Naive B cell (primary cell): ENCODE measurements around the gene KCNAB2. TPM values are rescaled to one million over a fixed set of nuclear protein-coding genes. Genes with fewer than 3 reads are reported as not detected.

Experiments
- ATAC-seq, 2 donors: fragments of 150-1000 bp; cut with Tn5 transposase; 2 replicates each; pipeline ENCODE4 v1.10.0; 2021; ENCODE audit warnings: low read depth in 2 of 2, mild to moderate bottlenecking in 2 of 2, moderate library complexity in 2 of 2
- DNase-seq: peaks from one replicate; pipeline ENCODE4 v3.0.0; 2022
- H3K27ac Mint-ChIP-seq, 6 donors: one replicate each; pipeline ENCODE4 v1.8.0; 2020 to 2022; ENCODE audit warnings: mild to moderate bottlenecking in 6 of 6, mixed read lengths in 6 of 6, moderate library complexity in 5 of 6, inconsistent platforms in 2 of 6
- H3K27me3 Mint-ChIP-seq, 3 donors: one replicate each; pipeline ENCODE4 v1.8.0; 2021 to 2022; ENCODE audit warnings: mixed read lengths in 3 of 3, mild to moderate bottlenecking in 1 of 3
- H3K36me3 Mint-ChIP-seq, 2 donors: one replicate each; pipeline ENCODE4 v1.8.0; 2020 to 2022; ENCODE audit warnings: mixed read lengths in 2 of 2, inconsistent platforms in 1 of 2, mild to moderate bottlenecking in 1 of 2
- H3K4me1 Mint-ChIP-seq, 3 donors: one replicate each; pipeline ENCODE4 v1.8.0; 2020 to 2022; ENCODE audit warnings: mixed read lengths in 3 of 3, inconsistent platforms in 1 of 3, mild to moderate bottlenecking in 1 of 3, moderate library complexity in 1 of 3
- H3K4me3 Mint-ChIP-seq, 8 donors: one replicate each; pipeline ENCODE4 v1.8.0; 2020 to 2022; ENCODE audit warnings: mild to moderate bottlenecking in 8 of 8, mixed read lengths in 8 of 8, moderate library complexity in 8 of 8, inconsistent platforms in 2 of 8
- H3K9me3 Mint-ChIP-seq, 7 donors: one replicate each; pipeline ENCODE4 v1.8.0; 2020 to 2022; ENCODE audit warnings: mixed read lengths in 7 of 7, mild to moderate bottlenecking in 5 of 7, inconsistent platforms in 2 of 7, moderate library complexity in 1 of 7
- polyA plus RNA-seq, 6 donors: library from polyadenylated mRNA; unstranded; fragments of 300-500 nt; fragmentation: Illumina TruSeq; gene quantifications; one replicate each; pipeline ENCODE4 v1.2.3, GENCODE V29; 2021; ENCODE audit warnings: low read depth in 6 of 6

KCNAB2 gene
- polyA plus RNA-seq, 6 donors from 2014 or later: 10.2 to 16.8 (median 13.9) TPM

GRCh38 chr1:6086762-6087376 is 41.2 kb downstream of the KCNAB2 start:
- no peaks in the 10 kb centered on the region for H3K9me3 Mint-ChIP-seq
- H3K36me3 Mint-ChIP-seq: peaks cover 0 to 8% of the 10 kb centered on the region in 2 donors
- DNase-seq (no peak), ATAC-seq (no peak)
- H3K27me3 Mint-ChIP-seq: no peaks in the 10 kb centered on the region
- no peak overlapping the region for H3K4me3 Mint-ChIP-seq
- peak overlapping the region in 1 of 6 donors; percentile 57 for H3K27ac Mint-ChIP-seq
- H3K4me1 Mint-ChIP-seq: peaks cover 0 to 4% (median 0%) of the 10 kb centered on the region in 3 donors

DNA sequence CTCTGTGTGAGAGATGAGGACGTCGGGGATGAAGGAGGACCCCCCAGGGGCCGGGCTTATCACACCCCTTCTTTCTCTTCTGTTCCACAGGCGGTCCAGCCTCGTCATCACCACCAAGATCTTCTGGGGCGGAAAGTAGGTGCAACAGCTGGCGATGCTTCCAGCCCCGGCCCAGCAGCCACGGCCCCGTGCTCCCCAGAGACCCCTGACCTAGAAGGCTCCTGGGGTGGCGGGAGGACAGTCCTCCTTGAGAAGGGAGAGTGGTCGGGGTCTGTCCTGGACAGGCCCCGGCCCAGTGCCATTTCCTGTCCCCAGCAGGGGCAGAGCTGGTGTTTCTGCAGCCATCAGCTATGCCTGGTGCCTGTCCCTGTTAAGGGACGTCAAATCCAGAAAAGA is 41.7 kb downstream of the KCNAB2 start:
- Mint-ChIP-seq H3K27me3 (no peaks in the 10 kb centered on the region), H3K9me3 (no peaks in the 10 kb centered on the region), H3K4me3 (no peak overlapping the region), H3K36me3 (peaks cover 0 to 8% of the 10 kb centered on the region in 2 donors), H3K4me1 (peaks cover 0 to 4% (median 0%) of the 10 kb centered on the region in 3 donors), H3K27ac (no peak overlapping the region)
- no peak for DNase-seq
- ATAC-seq: no peak

DNA sequence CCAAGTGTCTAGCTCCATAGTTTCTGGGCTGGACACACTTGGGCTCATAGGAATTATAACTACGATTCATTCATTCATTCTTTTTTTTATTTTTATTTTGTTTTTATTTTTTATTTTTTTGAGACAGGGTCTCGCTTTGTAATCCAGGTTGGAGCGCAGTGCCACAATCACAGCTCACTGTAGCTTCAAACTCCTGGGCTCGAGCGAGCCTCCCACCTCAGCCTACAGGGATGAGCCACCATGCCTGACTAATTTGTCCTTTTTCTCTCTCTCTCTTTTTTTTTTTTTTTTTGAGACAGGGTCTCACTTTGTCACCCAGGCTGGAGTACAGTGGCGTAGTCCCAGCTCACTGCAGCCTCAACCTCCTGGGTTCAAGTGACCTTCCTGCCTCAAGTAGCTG is 42.3 kb downstream of the KCNAB2 start:
- Mint-ChIP-seq H3K4me1 (peaks cover 0 to 4% (median 0%) of the 10 kb centered on the region in 3 donors), H3K9me3 (no peaks in the 10 kb centered on the region), H3K27ac (no peak overlapping the region), H3K27me3 (no peaks in the 10 kb centered on the region), H3K36me3 (peaks cover 0 to 8% of the 10 kb centered on the region in 2 donors), H3K4me3 (no peak overlapping the region)
- ATAC-seq: no peak
- DNase-seq: no peak

- Mint-ChIP-seq H3K36me3 (peaks cover 0 to 8% of the 10 kb centered on the region in 2 donors), H3K27ac (peak overlapping the region in 1 of 6 donors; percentile 70), H3K4me3 (no peak overlapping the region), H3K9me3 (no peaks in the 10 kb centered on the region), H3K4me1 (peaks cover 0 to 4% (median 0%) of the 10 kb centered on the region in 3 donors), H3K27me3 (no peaks in the 10 kb centered on the region)
- DNase-seq (no peak), ATAC-seq (no peak)
Measured at GRCh38 chr1:6088956-6089355, 43.3 kb downstream of the KCNAB2 start.

DNA sequence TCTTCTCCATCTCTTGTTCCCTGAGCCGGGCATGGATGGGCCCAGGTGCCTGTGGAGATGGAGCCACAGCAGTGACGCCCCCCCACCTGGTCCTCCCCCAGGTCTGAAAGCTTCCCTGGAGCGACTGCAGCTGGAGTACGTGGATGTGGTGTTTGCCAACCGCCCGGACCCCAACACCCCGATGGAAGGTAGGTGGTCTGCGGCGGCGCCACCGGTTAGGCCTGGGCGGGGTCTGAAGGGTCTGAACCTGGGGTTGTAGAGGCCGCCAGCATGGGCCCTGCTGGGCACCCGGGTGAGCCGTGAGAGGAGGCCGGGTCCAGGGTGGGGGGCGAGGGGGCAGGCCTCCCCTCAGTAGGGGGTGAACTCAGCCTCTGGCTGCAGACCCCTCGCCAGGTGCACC is 44.6 kb downstream of the KCNAB2 start:
- no peaks in the 10 kb centered on the region for H3K27me3 Mint-ChIP-seq
- no peaks in the 10 kb centered on the region for H3K9me3 Mint-ChIP-seq
- H3K36me3 Mint-ChIP-seq: peaks cover 0 to 8% of the 10 kb centered on the region in 2 donors
- peaks cover 0 to 4% (median 0%) of the 10 kb centered on the region in 3 donors for H3K4me1 Mint-ChIP-seq
- ATAC-seq (no peak), DNase-seq (no peak)
- no peak overlapping the region for H3K4me3 Mint-ChIP-seq
- H3K27ac Mint-ChIP-seq: no peak overlapping the region

- H3K27me3 Mint-ChIP-seq: no peaks in the 10 kb centered on the region
- no peak overlapping the region for H3K4me3 Mint-ChIP-seq
- no peak for ATAC-seq
- H3K4me1 Mint-ChIP-seq: peaks cover 0 to 4% (median 0%) of the 10 kb centered on the region in 3 donors
- H3K36me3 Mint-ChIP-seq: peaks cover 0 to 8% of the 10 kb centered on the region in 2 donors
- no peaks in the 10 kb centered on the region for H3K9me3 Mint-ChIP-seq
- DNase-seq: no peak
- no peak overlapping the region for H3K27ac Mint-ChIP-seq
Measured at GRCh38 chr1:6090996-6091822, 45.5 kb downstream of the KCNAB2 start.

GRCh38 chr1:6091823-6092109 is 46.1 kb downstream of the KCNAB2 start:
- no peak overlapping the region for H3K4me3 Mint-ChIP-seq
- H3K27ac Mint-ChIP-seq: no peak overlapping the region
- DNase-seq (no peak), ATAC-seq (no peak)
- no peaks in the 10 kb centered on the region for H3K9me3 Mint-ChIP-seq
- peaks cover 0 to 8% of the 10 kb centered on the region in 2 donors for H3K36me3 Mint-ChIP-seq
- no peaks in the 10 kb centered on the region for H3K27me3 Mint-ChIP-seq
- H3K4me1 Mint-ChIP-seq: peaks cover 0 to 4% (median 0%) of the 10 kb centered on the region in 3 donors

DNA sequence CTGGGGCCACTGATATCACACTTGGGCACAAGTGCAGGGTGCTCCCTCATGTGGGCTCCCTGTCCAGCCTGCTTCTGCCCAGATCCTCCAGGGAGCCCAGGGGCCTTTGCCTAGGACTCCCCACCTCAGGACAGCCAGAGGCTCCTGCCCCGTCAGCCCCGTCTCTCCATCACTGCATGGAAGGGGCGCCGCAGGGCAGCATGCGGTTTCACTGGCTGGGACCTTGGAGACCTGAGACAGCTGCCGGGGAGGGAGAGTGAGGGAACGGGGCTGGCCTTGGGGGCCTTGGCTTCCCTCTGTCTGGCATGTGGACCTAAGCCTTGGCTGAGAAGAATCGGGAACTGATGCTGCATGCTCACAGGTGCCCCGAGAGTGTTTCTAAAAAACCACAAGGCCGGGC is 46.5 kb downstream of the KCNAB2 start:
- Mint-ChIP-seq H3K4me3 (no peak overlapping the region), H3K36me3 (peaks cover 0 to 5% of the 10 kb centered on the region in 2 donors), H3K27ac (peak overlapping the region in 1 of 6 donors; percentile 38), H3K4me1 (peaks cover 0 to 1% (median 0%) of the 10 kb centered on the region in 3 donors), H3K9me3 (no peaks in the 10 kb centered on the region), H3K27me3 (no peaks in the 10 kb centered on the region)
- no peak for ATAC-seq
- DNase-seq: no peak

DNA sequence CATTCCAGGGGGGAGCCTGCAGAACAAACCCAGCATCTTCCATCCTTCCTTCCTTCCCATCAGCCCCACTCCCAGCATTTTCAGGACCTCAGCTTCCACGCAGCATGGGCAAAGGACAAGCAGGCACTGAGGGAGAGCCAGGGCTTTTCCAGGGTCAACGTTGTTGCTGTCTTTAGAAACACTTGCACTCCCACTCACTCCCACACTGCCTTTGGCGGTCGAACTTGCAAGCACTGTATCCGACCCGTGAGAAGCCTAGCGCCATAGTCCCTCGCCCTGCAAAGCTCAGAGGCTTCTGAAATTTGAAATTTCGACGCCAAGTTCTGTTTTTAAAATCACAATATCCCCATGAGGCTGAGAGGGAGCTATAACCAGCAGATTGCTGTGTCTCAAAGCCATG is 47.4 kb downstream of the KCNAB2 start:
- Mint-ChIP-seq H3K27me3 (no peaks in the 10 kb centered on the region), H3K36me3 (peaks cover 0 to 10% of the 10 kb centered on the region in 2 donors), H3K4me3 (no peak overlapping the region), H3K9me3 (no peaks in the 10 kb centered on the region), H3K4me1 (peaks cover 0 to 7% (median 0%) of the 10 kb centered on the region in 3 donors), H3K27ac (peak overlapping the region in 1 of 6 donors; percentile 37)
- ATAC-seq (no peak), DNase-seq (no peak)

DNA sequence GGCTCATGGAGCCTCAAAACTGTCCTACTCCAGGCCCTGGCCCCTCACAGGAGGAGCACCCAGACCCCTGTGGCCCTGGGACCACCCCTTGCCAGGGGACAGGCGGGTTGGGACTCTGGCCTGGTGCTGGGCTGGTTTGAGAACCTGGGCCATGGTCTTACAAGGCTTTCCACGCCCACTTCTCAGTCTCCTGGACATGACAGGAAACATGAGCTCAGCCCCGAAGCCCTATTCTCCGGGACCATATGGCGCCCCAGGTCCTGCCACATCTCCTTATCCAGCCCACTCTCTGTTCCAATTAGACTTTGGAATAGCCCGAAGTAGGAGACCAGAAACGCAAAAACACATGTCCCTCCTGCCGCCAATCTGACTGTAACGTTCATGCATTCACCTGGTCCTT is 47.9 kb downstream of the KCNAB2 start:
- Mint-ChIP-seq H3K27ac (peak overlapping the region in 1 of 6 donors; percentile 37), H3K4me3 (no peak overlapping the region), H3K4me1 (peaks cover 0 to 7% (median 0%) of the 10 kb centered on the region in 3 donors), H3K9me3 (no peaks in the 10 kb centered on the region), H3K36me3 (peaks cover 0 to 10% of the 10 kb centered on the region in 2 donors), H3K27me3 (no peaks in the 10 kb centered on the region)
- DNase-seq (no peak), ATAC-seq (no peak)

- Mint-ChIP-seq H3K4me3 (no peak overlapping the region), H3K9me3 (no peaks in the 10 kb centered on the region), H3K27me3 (no peaks in the 10 kb centered on the region), H3K4me1 (peaks cover 0 to 7% (median 0%) of the 10 kb centered on the region in 3 donors), H3K36me3 (peaks cover 0 to 10% of the 10 kb centered on the region in 2 donors), H3K27ac (no peak overlapping the region)
- ATAC-seq (no peak), DNase-seq (no peak)
Measured at GRCh38 chr1:6094246-6094645, 48.6 kb downstream of the KCNAB2 start.

DNA sequence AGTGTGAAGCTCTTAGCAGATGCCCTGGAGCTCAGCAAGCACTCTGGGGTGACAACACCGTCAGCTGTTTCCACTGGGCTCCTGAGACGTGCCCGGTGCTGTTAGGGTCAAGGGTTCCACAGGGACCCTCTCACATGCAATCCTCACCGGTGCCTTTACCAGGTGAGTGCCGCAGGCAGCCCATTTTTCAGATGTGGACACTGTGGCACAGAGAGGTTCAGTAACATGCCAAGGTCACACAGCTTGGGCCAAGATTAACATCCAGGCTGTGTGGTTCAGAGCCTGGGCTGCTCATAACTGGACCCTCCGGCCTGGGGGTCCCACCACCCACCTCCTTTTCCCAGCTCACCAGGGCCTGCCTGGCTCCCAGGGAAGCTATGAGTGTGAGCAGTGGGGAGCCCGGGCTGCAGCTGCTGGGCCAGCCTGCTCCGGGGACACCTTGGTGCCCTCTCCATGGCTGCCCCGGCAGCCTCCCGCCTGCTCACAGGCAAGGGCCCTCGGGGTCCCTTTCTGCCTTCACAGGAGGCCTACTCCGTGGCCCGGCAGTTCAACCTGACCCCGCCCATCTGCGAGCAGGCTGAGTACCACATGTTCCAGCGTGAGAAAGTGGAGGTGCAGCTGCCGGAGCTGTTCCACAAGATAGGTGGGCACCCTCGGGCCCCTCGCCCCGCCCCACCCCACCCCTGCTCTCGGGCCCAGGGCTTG is 49.3 kb downstream of the KCNAB2 start:
- H3K4me1 Mint-ChIP-seq: peaks cover 0 to 7% (median 0%) of the 10 kb centered on the region in 3 donors
- no peak overlapping the region for H3K4me3 Mint-ChIP-seq
- no peaks in the 10 kb centered on the region for H3K27me3 Mint-ChIP-seq
- no peak for DNase-seq
- no peaks in the 10 kb centered on the region for H3K9me3 Mint-ChIP-seq
- no peak overlapping the region for H3K27ac Mint-ChIP-seq
- no peak for ATAC-seq
- peaks cover 0 to 10% of the 10 kb centered on the region in 2 donors for H3K36me3 Mint-ChIP-seq

DNA sequence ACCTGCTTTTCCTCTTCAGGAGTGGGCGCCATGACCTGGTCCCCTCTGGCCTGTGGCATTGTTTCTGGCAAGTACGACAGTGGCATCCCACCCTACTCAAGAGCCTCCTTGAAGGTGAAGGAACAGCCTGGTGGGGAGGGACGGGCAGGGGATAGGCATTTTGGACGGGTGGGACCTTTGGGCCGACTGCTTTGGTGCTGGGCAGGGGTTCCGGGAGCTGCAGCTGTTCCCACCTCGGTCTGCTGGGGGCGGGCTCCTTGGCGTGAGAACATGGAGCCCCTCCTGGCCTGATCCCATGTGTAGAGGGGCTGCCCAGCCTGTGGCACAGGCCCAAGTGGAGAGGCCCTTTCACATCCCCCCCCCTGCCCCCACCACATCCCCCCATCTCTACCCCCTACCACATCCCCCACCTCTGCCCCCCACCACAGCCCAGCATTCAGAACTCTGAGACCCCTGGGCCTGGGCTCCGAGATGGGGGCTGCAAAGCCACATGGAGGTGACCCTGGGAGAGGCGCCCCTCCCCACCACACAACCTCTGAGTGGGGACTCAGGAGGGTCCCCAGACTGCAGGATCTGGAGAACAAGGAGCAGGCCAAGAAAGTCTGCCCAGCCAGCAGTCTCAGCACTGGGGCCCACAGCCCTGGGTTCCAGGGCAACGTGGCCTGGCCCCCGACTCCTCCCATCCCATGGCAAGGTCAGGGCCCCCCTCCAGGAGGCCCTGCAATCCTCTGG is 50.0 kb downstream of the KCNAB2 start:
- Mint-ChIP-seq H3K36me3 (peaks cover 0 to 10% of the 10 kb centered on the region in 2 donors), H3K9me3 (no peaks in the 10 kb centered on the region), H3K4me3 (no peak overlapping the region), H3K27me3 (no peaks in the 10 kb centered on the region), H3K4me1 (peaks cover 0 to 7% (median 0%) of the 10 kb centered on the region in 3 donors), H3K27ac (no peak overlapping the region)
- DNase-seq: no peak
- ATAC-seq: no peak
